ENCODE measurements around the gene USP15.
"Not testable (repeated sequence)": the region's sequence is repeated elsewhere in the genome, so short reads cannot be mapped to it uniquely, and the experiment has no call there.

USP15 gene

GRCh38 chr12:62438098-62438692 lies 178.0 kb downstream of the USP15 start:
- TF ChIP-seq, protein P1, sequence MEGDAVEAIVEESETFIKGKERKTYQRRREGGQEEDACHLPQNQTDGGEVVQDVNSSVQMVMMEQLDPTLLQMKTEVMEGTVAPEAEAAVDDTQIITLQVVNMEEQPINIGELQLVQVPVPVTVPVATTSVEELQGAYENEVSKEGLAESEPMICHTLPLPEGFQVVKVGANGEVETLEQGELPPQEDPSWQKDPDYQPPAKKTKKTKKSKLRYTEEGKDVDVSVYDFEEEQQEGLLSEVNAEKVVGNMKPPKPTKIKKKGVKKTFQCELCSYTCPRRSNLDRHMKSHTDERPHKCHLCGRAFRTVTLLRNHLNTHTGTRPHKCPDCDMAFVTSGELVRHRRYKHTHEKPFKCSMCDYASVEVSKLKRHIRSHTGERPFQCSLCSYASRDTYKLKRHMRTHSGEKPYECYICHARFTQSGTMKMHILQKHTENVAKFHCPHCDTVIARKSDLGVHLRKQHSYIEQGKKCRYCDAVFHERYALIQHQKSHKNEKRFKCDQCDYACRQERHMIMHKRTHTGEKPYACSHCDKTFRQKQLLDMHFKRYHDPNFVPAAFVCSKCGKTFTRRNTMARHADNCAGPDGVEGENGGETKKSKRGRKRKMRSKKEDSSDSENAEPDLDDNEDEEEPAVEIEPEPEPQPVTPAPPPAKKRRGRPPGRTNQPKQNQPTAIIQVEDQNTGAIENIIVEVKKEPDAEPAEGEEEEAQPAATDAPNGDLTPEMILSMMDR (conservative IDR thresholded peaks at IDR 0.05; ENCODE audit: low read depth, low read length) = peak; percentile 69
- H3K4me3 ChIP-seq (ENCODE audit: low read length) = no peak overlapping the region
- DNase-seq (ENCODE audit: low read depth) = no peak

DNA sequence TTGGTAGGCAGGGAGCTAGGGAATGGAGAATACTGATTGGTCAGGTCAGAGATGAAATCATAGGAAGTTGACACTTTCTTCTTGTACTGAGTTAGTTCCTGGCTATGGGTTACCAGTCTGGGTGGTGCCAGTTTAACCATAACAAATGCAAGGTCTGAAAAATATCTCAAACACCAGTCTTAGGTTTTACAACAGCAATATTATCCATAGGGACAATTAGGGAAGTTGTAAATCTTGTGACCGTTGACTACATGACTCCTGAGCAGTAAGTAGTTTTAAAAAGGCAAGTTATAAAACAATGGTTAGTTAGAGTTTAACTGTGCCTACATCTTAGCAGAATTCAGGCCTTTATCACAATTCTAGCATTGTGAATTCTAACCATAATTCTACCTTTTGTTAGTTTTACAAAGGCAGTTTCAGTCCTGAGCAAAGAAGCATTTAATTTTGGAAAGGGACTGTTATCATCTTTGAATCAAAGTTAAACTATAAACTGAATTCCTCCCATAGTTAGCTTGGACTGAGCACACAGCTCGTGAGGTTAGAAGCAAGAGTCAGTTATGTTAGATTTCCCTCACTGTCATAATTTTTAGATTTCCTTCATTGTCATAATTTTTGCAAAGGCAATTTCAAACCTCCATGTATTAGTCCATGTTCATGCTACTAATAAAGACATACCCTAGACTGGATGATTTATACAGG lies 186.7 kb downstream of the USP15 start:
- H3K4me3 ChIP-seq (ENCODE audit: low read length) = no peak overlapping the region
- DNase-seq (ENCODE audit: low read depth) = no peak
- TF ChIP-seq, protein P1 (conservative IDR thresholded peaks at IDR 0.05; ENCODE audit: low read depth, low read length) = no peak

DNA sequence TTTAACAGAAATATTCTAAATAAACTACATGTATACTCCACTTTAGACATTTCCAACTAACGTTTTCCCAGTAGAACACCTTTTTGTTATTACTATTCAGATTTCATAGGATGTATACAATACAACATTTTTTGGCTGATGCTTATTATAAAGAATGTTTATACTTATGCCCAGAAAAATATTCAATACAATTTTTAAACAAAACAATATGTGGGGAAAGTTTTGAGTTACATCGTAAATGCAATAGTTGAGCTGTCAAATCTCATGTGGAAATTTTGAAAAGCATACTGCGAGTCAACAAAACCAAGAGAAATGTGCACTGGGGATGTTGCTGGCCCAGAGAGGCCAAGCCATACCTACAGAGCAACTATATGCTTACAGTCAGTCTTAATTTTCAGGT lies 188.2 kb downstream of the USP15 start:
- TF ChIP-seq, protein P1 (conservative IDR thresholded peaks at IDR 0.05; ENCODE audit: low read depth, low read length) = no peak
- H3K4me3 ChIP-seq (ENCODE audit: low read length) = no peak overlapping the region
- no peak for DNase-seq (ENCODE audit: low read depth)

- not testable (repeated sequence) for H3K4me3 ChIP-seq (ENCODE audit: low read length); DNase-seq (ENCODE audit: low read depth)
Observed at GRCh38 chr12:62455429-62455828, 195.2 kb downstream of the USP15 start.

DNA sequence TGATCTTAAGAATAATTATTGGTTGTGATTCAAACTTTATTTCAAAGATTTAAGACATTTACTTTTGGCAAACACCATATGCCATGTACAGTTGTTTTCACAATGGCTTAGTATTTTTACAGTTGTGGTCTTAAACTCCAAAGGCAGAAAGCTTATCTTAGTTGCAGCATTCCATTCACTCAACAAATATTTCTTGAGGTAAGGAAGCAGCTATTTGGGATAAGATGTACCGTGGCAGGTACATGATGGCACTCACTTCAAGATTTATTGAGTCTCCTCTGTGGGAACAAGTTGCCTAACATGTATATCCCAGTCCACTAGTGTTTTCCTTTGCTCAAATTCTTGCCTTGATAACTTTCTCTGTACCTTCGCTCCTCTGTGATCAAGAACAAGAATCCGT lies 198.4 kb downstream of the USP15 start:
- DNase-seq (ENCODE audit: low read depth) = no peak
- H3K4me3 ChIP-seq (ENCODE audit: low read length) = no peak overlapping the region
- TF ChIP-seq, protein P1 (conservative IDR thresholded peaks at IDR 0.05; ENCODE audit: low read depth, low read length) = no peak

GRCh38 chr12:62459976-62460375 lies 199.8 kb downstream of the USP15 start:
- TF ChIP-seq, protein P1 (conservative IDR thresholded peaks at IDR 0.05; ENCODE audit: low read depth, low read length) = no peak
- no peak for DNase-seq (ENCODE audit: low read depth)
- no peak overlapping the region for H3K4me3 ChIP-seq (ENCODE audit: low read length)

GRCh38 chr12:62461171-62461837 lies 201.1 kb downstream of the USP15 start:
- DNase-seq (ENCODE audit: low read depth); H3K4me3 ChIP-seq (ENCODE audit: low read length): not testable (repeated sequence)

DNA sequence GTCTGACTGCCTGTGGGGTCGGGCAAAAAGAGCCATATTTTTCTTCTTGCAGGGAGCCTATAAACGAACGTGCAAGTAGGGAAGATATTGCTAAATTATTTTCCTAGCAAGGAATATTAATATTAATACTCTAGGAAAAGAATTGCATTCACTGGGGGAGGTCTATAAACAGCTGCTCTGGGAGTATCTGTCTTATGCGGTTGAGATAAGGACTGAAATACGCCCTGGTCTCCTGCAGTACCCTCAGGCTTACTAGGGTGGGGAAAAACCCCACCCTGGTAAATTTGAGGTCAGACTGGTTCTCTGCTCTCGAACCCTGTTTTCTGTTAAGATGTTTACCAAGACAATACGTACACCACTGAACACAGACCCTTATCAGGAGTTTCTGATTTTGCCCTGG lies 203.0 kb downstream of the USP15 start:
- not testable (repeated sequence) for DNase-seq (ENCODE audit: low read depth); H3K4me3 ChIP-seq (ENCODE audit: low read length)

All from retinal pigment epithelial cell (primary cell).